RCC 7860 (cell line): ENCODE results near the gene MAP1S.

ENCODE experiments used
- DNase-seq: peaks from one replicate; pipeline ENCODE4 v3.0.0-alpha.2; 2015; ENCODE audit warnings: low spot score
- FAIRE-seq: peaks from 2 replicates; lab custom pipeline; 2012; peaks lifted over from hg19 to GRCh38; lab: Jason Lieb, UNC

The MAP1S gene

DNA sequence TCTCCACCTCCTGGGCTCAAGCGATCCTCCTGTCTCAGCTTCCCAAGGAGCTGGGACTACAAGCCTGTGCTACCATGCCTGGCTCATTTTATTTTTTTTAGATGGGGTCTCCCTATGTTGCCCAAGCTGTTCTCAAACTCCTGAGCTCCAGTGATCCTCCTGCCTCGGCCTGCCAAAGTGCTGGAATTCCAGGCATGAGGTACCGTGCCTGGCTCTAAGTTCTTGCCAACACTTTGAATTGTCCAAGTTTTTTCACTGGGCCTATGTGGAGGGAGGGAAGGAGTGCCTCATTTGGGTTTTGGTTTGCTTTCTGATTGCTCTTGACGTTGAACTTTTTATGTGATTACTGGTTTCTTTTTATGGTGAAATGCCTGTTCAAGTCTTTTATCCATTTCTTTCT, 26.7 kb upstream of the MAP1S start:
- DNase-seq: no peak
- no peak for FAIRE-seq

DNA sequence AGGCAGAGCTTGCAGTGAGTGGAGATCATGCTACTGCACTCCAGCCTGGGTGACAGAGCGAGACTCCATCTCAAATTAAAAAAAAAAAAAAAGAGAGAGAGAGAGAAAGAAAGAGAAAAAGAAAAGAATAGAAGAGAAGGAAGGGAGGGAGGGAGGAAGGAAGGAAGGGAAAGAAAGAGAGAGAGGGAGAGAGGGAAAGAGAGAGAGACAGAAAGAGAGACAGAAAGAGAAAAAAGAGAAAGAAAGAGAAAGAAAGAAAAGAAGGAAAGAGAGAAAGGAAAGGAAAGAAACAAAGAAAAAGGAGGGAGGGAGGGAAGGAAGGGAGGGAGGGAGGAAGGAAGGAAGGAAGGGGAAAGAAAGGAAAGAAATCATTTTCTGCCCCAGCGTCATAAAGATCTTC, 24.1 kb upstream of the MAP1S start:
- DNase-seq (no peak), FAIRE-seq (no peak)

DNA sequence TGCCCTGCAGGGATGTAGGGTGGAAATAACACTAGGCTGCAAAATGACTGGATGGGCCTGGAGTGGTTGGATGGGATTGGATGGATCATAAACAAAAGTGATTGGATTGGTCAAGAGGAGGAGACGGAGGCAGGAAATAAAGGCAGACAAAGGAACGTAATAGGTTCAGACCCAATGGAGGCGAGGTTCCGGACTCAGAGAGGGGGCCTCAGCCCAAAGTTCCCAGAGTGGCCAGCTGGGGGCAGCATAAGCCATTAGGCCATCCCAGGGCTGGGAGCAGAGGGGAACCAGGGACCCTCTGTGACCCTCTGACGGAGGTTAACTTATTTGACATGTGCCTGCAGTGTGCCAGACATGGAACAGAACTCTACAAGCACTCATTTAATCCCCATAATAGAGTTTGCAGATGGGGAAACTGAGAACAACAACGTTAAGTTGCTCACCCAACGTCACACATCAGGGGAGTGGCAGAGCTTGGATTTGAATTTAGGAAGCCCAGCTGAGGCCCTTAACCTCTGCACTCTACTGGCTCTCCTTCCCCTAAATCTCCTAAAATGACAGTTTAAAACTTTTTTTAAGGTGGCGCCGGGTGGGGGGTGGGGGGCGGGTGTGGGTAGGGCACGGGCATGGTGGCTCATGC, 15.3 kb upstream of the MAP1S start:
- no peak for FAIRE-seq
- no peak for DNase-seq

DNA sequence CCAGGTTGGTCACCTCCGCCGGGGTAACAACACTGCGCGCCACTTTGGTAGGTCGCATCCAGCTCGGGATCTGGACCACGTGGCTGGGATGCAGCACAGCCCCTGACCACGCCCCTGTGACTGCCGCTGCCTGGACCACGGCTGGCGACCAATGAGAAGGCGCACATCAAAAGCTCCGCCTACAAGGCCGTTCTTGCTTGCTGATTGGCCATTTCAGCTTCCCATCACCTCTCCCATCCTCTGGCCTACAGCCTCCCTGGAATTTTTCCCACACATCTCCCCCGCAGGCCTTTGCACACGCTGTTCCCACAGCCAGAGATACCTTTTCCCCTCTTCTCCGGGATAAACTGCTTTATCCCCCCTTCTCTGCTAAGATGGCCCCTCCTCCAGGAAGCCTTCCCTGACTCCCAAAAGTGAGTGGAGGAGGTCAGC, 12.5 kb upstream of the MAP1S start:
- DNase-seq (no peak), FAIRE-seq (no peak)

DNA sequence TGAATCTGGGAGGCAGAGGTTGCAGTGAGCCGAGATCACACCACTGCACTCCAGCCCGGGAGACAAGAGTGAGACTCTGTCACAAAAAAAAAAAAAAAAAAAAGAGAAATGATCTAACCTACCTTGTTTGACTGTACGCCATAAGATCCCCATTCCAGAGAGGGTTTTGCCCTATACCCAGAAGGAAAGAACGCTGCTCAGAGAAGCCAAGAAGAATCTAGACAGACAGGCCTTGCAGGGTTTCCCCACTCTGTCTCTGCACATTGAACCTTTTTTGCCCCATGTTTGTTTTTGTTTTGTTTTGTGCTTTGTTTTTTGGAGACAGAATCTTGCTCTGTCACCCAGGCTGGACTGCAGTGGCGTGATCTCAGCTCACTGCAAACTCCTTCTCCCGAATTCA, 7.4 kb upstream of the MAP1S start:
- DNase-seq: no peak
- FAIRE-seq: no peak

DNA sequence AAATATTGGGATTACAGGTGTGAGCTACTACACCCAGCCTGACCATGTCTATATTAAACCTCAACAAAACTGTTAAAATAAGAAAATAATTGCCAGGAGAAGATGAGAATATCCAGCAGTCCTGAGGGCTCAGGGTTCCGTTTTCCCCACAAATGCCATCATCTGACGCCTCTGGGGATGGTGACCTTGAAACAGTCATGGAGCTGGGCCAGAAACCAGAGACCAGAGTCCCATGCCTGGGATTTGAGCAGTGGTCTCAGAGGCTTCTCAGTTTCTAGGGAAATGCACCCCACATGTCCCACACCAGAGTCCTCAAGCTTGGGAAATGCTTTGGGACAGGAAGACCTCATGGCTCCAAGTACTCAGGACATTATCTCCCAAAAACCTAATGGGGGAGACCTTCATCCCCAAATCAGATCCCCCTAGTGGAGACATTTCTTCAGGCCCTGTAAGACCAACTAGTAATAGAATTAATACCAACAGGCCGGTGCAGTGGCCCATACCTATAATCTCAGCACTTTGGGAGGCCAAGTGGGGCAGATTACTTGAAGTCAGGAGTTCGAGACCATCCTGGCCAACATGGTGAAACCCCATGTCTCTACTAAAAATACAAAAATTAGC, 2.9 kb upstream of the MAP1S start:
- FAIRE-seq: no peak
- no peak for DNase-seq

DNA sequence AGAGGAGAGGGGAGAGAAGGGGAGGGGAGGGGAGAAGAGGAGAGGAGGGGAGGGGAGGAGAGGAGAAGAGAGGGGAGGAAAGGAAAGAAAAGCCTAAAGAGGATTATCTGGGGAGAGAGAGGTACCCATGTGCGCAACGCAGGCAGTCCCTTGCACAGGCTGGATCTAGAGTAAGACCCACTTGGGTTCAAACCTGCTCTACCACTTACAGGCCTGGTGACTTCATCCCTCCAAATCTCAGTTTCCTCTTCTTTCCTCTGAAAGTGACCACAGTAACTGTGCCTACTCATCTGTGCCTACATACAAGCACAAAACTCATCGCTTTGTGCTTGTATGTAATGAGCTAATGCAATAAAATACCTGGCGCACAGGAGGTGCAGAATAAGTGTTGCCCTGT, 732 bp upstream of the MAP1S start:
- no peak for FAIRE-seq
- DNase-seq: no peak

DNA sequence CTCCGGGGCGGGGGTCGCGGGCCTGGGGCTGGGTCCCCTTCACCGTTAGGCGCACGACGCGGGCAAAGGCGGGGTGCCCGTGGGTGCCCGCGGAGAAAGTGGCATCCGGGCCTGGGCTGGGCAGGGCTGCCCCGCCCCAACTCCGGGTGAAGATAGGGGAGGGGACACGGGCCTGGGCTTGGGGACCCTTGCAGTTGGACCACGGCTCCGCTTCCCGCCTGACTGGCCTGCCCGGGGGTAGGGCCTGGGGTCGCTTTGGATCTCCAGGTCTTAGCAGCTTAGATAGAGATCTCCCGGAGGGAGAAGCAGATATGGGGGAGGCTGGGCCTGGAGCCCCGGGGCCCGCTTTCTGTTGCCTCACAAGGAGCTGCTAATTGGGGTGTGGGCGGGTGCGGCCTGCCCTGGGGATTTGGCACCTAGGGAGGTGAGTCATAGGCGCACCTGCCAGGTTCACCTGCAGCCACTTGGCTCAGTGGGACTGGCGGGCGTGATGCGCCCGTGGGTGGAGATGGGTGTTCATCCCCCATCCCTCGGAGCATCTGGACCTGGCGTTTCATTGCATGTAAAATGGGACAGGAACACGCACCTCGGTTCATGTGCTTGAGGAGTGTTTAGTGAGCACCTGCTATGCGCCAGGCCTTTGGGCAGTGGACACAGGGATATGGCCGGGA, 585 bp downstream of the MAP1S start:
- no peak for FAIRE-seq

DNA sequence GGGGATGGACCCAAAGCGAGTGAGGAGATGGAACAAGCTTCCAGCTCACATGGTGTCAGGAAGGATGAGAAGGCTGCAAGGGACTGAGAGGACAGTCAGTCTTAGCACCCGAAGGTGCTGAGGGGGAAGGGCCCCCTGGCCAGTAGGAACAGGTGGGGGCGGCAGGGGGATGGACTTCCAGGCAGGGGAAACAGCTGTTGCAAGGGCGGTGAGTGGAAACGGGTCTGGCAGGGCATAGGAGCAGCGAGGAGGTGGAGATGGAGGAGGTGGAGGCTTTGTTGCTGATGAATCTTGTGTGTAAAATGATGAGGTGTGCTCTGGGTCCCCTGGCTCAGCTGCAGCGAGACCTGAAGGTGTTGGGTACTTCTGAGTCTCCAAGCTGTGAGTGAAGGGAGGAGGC, 1.2 kb downstream of the MAP1S start:
- DNase-seq (no peak), FAIRE-seq (no peak)

More for the DNA sequence above, 585 bp downstream of the MAP1S start:
- DNase-seq: no peak

DNA sequence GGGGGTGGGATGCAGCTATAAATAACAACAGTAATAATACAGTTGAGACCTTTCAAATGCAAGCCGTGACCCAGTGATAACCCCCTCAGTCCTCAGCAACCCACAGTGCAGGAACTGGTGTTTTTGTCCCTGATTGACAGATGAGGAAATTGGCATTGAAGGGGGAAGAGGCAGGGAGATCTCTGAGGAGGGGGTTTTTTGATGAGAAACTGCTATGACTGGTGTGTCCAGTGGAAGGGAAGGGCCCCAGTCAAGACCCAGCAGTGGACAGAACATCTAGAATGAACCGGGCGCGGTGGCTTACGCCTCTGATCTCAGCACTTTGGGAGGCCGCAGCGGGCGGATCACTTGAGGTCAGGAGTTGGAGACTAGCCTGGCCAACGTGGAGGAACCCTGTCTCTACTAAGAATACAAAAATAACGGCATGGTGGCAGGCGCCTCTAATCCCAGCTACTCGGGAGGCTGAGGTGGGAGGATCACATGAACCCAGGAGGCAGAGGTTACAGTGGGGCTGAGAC, 1.9 kb downstream of the MAP1S start:
- DNase-seq (no peak), FAIRE-seq (no peak)

DNA sequence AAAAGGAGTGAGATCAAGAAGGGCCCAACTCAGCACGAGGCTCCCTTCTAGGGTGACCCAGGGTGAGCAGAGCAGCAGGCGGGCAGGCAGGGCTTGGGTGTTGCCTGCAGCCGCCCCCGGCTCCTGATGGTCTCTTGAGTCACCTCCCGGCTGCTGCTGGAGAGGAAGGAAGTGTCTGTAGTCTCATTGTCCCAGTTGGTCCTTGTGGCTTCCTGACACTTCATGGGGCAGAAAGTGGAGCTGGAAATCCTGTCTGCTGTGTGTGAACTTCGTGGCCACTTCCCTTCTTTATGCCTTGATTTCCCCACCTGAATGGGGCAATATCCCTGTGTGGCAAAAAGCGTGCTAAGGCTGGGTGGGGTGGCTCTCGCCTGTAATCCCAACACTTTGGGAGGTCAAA, 2.5 kb downstream of the MAP1S start:
- peak; percentile 47 for DNase-seq
- no peak for FAIRE-seq

DNA sequence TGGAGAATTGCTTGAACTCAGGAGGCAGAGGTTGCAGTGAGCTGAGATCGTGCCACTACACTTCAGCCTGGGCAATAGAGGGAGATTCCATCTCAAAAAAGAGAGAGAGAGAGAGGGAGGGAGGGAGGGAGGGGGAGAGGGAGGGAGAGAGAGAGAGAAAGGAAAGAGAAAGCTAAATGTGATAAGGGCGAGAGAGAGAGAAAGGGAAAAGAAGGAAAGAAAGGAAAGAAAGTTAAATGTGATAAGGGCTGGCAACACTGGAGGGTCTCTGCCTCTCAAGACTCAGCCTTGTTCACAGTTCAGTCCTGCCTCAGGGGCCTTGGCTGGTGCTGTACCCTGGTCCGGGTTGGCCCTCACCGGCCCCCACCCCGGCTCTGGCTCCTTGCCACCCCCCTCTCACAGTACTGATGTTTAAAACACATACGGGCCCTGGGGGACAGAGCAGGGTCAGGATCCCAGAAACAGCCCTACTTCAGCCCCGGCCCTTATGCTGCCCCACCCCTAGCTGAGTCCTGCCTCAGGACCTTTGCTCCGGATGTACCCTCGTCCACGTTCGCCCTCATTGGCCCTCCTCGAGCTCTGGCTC, 3.5 kb downstream of the MAP1S start:
- DNase-seq: no peak
- FAIRE-seq: no peak

DNA sequence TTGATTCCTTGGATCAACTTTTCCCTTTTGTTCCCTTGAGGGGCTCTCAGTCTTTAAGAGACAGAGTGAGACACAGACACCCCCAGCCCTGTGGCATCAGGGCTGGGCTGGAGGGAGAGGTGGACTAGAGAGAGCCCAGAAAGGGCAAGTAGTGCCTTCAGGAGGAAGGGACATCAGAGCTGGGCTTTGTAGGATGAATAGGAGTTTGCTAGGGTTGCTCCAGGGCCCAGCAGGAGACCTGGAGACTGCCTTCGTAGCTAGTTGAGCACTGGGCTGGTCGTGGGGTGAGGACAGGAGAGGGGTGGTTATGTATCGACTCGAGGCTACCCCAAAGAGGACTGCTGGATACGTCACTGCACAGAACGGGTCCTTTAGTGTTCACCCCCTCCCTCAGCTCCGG, 5.4 kb downstream of the MAP1S start:
- DNase-seq: no peak
- no peak for FAIRE-seq

DNA sequence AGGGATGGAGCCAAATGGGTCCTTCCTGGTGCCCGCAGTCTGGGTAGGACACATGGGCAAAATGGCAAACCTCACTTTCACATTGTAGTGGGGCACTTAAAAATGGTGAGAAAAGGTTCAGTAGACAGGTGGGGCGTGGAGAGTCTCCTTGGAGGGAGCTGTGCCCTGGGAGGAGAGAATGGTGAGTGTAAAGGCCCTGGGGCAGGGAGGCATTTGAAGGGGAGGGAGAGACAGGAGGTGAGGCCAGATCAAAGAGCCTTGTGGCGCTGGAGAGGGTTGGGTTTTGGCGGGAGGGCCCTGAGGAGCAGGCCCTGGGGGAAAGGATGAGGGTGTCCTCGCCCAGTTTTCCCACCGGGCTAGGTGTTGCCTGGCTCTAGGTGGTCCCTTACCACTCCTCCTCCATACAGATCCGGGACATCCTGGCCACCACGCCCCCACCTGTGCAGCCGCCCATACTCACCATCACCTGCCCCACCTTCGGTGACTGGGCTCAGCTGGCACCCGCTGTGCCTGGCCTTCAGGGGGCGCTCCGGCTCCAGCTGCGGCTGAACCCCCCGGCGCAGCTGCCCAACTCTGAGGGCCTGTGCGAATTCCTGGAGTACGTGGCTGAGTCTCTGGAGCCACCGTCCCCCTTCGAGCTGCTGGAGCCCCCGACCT, 6.3 kb downstream of the MAP1S start:
- no peak for FAIRE-seq
- DNase-seq: no peak

DNA sequence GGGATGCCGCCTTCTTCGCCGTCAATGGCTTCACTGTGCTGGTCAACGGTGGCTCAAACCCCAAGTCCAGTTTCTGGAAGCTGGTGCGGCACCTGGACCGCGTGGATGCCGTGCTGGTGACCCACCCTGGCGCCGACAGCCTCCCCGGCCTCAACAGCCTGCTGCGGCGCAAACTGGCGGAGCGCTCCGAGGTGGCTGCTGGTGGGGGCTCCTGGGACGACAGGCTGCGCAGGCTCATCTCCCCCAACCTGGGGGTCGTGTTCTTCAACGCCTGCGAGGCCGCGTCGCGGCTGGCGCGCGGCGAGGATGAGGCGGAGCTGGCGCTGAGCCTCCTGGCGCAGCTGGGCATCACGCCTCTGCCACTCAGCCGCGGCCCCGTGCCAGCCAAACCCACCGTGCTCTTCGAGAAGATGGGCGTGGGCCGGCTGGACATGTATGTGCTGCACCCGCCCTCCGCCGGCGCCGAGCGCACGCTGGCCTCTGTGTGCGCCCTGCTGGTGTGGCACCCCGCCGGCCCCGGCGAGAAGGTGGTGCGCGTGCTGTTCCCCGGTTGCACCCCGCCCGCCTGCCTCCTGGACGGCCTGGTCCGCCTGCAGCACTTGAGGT, 7.0 kb downstream of the MAP1S start:
- FAIRE-seq (no peak), DNase-seq (no peak)

DNA sequence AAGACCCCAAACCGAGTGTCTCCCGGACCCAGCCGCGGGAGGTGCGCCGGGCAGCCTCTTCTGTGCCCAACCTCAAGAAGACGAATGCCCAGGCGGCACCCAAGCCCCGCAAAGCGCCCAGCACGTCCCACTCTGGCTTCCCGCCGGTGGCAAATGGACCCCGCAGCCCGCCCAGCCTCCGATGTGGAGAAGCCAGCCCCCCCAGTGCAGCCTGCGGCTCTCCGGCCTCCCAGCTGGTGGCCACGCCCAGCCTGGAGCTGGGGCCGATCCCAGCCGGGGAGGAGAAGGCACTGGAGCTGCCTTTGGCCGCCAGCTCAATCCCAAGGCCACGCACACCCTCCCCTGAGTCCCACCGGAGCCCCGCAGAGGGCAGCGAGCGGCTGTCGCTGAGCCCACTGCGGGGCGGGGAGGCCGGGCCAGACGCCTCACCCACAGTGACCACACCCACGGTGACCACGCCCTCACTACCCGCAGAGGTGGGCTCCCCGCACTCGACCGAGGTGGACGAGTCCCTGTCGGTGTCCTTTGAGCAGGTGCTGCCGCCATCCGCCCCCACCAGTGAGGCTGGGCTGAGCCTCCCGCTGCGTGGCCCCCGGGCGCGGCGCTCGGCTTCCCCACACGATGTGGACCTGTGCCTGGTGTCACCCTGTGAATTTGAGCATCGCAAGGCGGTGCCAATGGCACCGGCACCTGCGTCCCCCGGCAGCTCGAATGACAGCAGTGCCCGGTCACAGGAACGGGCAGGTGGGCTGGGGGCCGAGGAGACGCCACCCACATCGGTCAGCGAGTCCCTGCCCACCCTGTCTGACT, 7.9 kb downstream of the MAP1S start:
- FAIRE-seq (no peak), DNase-seq (no peak)

DNA sequence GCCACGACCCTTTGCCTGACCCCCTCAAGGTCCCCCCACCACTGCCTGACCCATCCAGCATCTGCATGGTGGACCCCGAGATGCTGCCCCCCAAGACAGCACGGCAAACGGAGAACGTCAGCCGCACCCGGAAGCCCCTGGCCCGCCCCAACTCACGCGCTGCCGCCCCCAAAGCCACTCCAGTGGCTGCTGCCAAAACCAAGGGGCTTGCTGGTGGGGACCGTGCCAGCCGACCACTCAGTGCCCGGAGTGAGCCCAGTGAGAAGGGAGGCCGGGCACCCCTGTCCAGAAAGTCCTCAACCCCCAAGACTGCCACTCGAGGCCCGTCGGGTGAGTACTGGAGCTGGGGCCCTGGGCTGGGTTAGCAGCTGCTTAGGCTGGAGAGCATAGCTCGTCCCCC, 8.6 kb downstream of the MAP1S start:
- no peak for FAIRE-seq
- no peak for DNase-seq

DNA sequence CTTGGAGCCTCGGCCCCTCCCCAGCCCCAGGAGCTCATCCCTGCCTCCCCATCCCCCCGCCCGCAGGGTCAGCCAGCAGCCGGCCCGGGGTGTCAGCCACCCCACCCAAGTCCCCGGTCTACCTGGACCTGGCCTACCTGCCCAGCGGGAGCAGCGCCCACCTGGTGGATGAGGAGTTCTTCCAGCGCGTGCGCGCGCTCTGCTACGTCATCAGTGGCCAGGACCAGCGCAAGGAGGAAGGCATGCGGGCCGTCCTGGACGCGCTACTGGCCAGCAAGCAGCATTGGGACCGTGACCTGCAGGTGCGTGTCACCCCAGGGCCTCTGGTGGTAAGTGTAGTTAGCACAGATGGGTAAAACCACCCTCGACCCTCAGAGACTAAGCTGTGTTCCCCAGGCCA, 13.8 kb downstream of the MAP1S start:
- FAIRE-seq (no peak), DNase-seq (no peak)

DNA sequence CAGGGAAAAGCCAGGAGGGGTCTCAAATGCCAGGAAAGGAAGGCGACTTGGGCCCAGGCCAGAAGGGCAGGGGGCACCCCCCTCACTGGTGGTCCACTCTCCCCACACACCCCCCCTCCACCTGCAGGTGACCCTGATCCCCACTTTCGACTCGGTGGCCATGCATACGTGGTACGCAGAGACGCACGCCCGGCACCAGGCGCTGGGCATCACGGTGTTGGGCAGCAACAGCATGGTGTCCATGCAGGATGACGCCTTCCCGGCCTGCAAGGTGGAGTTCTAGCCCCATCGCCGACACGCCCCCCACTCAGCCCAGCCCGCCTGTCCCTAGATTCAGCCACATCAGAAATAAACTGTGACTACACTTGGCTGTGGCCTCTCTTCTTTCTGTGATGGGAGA, 14.9 kb downstream of the MAP1S start:
- DNase-seq (no peak), FAIRE-seq (no peak)

DNA sequence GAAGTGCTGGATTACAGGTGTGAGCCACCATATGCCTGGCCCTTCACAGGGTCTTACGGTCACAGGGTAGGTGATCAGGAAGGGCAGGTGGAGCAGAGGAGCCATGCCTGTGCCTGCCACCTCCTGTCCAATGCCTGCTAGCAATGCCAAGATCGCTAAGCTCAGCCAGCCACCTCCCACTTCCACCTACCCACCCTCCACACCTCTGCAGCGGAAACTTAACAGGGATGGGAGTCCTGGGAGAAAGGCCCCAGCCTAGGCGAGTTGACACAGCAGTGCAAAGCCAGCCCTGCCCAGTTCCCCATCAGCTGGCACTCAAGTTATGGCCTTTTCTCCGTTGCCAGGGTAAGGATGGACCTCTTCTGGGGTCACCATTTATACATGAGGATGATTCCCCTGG, 16.1 kb downstream of the MAP1S start:
- FAIRE-seq (no peak), DNase-seq (no peak)
